HG03565 (cell line): Measurements from ENCODE around the gene CEP192.
"Not testable (repeated sequence)": the region's sequence is repeated elsewhere in the genome, so short reads cannot be mapped to it uniquely, and the experiment has no call there.

Experiments used
- ATAC-seq: cut with Tn5 transposase; IDR thresholded peaks from one replicate; pipeline ENCODE4 v1.9.1; 2021; ENCODE audit warnings: mild to moderate bottlenecking, moderate library complexity; ENCODE audit not compliant: unreplicated experiment

The CEP192 gene, protein sequence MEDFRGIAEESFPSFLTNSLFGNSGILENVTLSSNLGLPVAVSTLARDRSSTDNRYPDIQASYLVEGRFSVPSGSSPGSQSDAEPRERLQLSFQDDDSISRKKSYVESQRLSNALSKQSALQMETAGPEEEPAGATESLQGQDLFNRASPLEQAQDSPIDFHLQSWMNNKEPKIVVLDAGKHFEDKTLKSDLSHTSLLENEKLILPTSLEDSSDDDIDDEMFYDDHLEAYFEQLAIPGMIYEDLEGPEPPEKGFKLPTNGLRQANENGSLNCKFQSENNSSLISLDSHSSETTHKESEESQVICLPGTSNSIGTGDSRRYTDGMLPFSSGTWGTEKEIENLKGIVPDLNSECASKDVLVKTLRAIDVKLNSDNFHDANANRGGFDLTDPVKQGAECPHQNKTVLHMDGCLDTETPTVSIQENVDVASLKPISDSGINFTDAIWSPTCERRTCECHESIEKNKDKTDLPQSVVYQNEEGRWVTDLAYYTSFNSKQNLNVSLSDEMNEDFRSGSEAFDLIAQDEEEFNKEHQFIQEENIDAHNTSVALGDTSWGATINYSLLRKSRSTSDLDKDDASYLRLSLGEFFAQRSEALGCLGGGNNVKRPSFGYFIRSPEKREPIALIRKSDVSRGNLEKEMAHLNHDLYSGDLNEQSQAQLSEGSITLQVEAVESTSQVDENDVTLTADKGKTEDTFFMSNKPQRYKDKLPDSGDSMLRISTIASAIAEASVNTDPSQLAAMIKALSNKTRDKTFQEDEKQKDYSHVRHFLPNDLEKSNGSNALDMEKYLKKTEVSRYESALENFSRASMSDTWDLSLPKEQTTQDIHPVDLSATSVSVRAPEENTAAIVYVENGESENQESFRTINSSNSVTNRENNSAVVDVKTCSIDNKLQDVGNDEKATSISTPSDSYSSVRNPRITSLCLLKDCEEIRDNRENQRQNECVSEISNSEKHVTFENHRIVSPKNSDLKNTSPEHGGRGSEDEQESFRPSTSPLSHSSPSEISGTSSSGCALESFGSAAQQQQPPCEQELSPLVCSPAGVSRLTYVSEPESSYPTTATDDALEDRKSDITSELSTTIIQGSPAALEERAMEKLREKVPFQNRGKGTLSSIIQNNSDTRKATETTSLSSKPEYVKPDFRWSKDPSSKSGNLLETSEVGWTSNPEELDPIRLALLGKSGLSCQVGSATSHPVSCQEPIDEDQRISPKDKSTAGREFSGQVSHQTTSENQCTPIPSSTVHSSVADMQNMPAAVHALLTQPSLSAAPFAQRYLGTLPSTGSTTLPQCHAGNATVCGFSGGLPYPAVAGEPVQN (N-terminal part only)

DNA sequence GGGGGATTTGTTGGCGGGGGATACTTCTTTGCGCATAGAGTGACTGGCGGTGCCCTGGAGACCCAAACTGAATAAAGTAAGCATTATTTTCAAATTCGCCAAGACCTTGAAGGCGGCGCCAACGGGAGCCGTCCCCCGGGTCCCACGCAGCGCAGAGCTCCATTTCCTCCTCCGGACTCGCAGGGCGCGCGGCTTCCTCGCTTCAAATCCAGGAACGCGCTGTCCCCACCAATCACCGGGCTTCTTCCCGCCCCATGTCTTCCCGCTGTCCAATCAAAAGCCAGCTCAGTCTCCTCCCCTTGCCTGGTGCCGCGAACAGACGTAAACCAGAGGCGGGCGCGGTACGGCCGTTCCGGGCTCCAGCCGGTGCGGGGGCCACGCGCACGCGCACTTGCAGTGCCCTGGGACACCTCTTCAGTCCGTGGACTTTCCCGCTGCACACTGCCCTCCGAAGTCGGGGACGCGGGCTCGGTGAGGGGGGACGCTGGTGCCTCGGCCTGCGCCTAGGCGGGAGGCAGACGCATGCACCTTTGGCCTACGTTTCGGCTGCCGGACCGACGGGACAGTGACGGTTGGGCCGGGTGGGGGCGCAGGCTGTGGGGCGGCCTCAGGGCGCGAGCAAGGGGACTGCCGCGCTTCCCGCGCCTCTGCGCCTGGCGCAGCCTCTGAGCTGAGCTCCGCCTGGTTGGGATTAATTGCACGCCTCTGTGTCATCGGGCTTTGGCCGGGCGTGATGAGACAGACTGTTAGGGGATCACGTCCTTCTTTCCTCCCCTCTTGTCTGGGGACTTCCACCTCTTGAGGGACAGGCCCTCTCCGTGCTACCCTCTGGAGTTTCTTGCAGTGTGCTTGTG is at the start of gene CEP192:
TSS of gene CEP192 (plus strand) at position 396 of the 854 bp plus-strand sequence. CDS start 8,063 bp downstream, outside the sequence.
- ATAC-seq, result peak; percentile 78

DNA sequence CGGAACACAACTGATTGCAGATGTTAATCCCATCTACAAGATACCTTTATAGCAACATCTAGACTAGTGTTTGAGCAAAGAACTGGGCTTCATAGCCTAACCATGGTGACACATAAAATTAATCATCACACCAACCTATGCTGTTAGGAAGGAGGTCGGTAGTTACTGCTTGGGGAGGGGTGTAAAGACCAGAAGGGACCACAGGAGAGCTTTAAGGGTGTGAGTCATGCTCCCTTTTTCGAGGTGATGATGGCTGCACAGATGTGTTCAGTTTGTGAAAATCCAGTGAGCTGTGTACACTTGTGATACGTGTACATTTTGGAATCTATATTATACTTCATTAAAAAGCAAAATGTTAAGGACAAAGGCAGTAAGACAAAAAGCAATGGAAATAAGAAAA is 47.9 kb upstream of the CEP192 start:
- no peak for ATAC-seq

- ATAC-seq, result no peak
Measured at GRCh38 chr18:12944709-12945108, 46.5 kb upstream of the CEP192 start.

- no peak for ATAC-seq
Measured at GRCh38 chr18:12946549-12947284, 44.4 kb upstream of the CEP192 start.

GRCh38 chr18:12947285-12948049 is 43.7 kb upstream of the CEP192 start, which contains the start of gene SEH1L:
Gene SEH1L (plus strand): TSS chr18:12948011. CDS start chr18:12948122, 111 bp downstream.
- peak; percentile 44 for ATAC-seq

GRCh38 chr18:12948050-12948804 is 42.9 kb upstream of the CEP192 start:
- ATAC-seq, result peak; percentile 62

DNA sequence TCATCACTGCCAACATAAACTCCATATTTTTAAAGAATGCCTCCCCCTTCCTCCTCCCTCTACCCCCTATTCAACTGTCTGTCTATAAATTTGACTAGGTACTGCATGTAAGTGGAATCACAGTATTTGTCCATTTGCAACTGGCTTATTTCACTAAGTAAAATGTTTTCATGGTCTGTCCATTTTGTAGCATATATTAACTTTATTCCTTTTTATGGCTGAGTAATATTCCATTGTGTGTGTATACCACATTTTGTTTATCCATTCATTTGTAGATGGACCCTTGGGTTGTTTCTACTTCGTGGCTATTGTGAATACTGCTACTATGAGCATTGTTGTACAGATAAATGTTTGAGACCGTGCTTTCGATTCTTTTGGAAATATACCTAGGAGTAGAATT is 32.7 kb upstream of the CEP192 start:
- ATAC-seq, result no peak

- ATAC-seq, result no peak
Measured at GRCh38 chr18:12960395-12960794, 30.8 kb upstream of the CEP192 start.

GRCh38 chr18:12960853-12961397 is 30.2 kb upstream of the CEP192 start:
- ATAC-seq, result no peak

DNA sequence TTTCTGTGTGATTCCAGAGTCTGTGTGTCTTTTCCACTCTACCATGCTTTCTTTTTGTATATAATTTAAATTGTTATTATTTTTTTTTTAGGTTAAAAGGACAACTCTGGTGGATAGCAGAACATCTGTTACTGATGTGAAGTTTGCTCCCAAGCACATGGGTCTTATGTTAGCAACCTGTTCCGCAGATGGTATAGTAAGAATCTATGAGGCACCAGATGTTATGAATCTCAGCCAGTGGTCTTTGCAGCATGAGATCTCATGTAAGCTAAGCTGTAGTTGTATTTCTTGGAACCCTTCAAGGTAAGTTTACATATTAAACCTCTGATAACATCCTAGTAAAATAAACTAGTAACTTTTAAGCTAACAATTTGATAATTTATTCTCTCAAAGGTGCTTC is 28.1 kb upstream of the CEP192 start:
- no peak for ATAC-seq

DNA sequence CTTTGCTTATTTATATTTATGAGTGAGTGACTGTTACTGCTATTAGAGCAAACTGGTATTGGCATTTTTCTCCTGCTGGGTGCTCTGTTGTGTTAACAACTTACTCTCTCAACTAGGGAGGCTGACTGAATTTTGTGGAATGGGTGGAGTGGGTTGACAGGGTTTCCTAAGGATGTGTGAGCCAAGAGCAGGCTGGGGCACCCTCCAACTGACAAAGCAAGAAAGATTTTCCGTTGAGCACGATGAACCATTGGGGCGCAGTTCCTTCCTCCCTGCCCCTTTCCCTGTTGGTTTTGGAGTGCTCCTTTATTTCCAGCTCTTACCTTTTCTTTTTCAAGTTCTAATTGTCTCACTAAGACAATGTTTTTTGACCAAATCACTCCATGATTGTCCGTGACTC is 23.0 kb upstream of the CEP192 start:
- no peak for ATAC-seq

GRCh38 chr18:12968619-12969018 is 22.5 kb upstream of the CEP192 start:
- no peak for ATAC-seq

GRCh38 chr18:12973562-12974213 is 17.5 kb upstream of the CEP192 start:
- ATAC-seq, result no peak

DNA sequence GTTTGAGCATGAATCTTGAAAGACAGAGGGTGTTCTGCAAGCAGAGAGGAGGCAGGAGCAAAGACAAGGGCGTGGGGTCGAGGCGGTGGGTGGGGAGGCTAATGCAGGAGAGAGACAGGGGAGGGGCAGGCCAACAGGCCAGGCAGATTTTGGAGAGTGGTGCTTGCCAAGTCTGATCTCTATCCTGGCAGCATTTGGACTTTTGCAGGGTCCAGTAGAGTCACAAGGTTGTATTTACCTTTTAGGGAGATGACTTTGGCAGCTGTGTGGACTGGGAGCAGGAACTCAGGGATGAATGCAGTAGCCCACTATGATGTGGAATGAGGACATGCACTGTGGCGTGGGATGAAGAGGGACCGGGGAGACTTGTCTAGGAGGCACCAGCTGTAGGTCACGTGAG is 15.7 kb upstream of the CEP192 start:
- ATAC-seq, result no peak

DNA sequence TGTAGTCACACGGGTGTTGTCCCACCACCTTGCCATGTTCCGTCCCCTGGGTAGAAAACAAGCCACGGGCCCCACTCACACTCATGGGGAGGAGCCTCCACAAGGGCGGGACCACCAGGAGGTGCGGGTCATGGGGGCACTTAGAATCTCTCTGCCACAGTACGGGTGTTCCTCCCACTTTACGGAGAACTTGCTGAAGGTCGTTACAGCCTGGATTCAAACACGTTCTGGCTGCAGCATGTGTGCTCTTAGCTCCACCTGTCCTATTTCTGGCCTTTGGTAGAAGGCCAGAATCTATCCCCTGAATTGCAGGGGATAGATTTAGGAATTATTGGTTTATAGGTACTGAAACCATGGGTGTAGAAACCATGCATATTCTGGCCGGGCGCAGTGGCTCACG is 14.9 kb upstream of the CEP192 start:
- ATAC-seq, result no peak

DNA sequence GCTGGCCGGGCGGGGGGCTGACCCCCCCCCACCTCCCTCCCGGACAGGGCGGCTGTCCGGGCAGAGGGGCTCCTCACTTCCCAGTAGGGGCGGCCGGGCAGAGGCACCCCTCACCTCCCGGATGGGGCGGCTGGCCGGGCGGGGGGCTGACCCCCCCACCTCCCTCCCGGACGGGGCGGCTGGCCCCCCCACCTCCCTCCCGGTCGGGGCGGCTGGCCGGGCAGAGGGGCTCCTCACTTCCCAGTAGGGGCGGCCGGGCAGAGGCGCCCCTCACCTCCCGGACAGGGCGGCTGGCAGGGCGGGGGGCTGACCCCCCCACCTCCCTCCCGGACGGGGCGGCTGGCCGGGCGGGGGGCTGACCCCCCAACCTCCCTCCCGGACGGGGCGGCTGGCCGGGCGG is 11.1 kb upstream of the CEP192 start:
- ATAC-seq, result not testable (repeated sequence)
